H1 (cell line): ENCODE measurements around the gene SELENOO. TPM values are rescaled to one million over a fixed set of nuclear protein-coding genes. Genes with fewer than 3 reads are reported as not detected.
A peak's percentile ranks its signal among the peaks of the same experiment; 100 is the strongest.

Source experiments
- CTCF ChIA-PET: fragments of 300-600 bp; sonication (Branson Sonifier 250); formaldehyde crosslinking; loops from one replicate; lab custom pipeline; 2021; ENCODE audit not compliant: partially characterized antibody; lab: Charles Lee
- POLR2A ChIA-PET: fragments of 300-600 bp; sonication (Branson Sonifier 250); formaldehyde crosslinking; loops from one replicate; lab custom pipeline; 2021; ENCODE audit warnings: inconsistent platforms; ENCODE audit not compliant: partially characterized antibody; lab: Charles Lee
- DNase-seq, 2 experiments: peaks; one replicate each; pipeline versions ENCODE4 v3.0.0 to v3.0.0-alpha.2; 2010 to 2022; ENCODE audit warnings: low spot score in 2 of 2, low read depth in 1 of 2, mixed read lengths in 1 of 2
- FAIRE-seq: peaks from 2 replicates; lab custom pipeline; 2011; peaks lifted over from hg19 to GRCh38; lab: Jason Lieb, UNC
- H2AFZ ChIP-seq: 2 replicates; pipeline ENCODE4 v1.8.1; 2012; ENCODE audit warnings: low read length, inconsistent platforms
- H2AK5ac ChIP-seq: 2 replicates; pipeline ENCODE4 v1.6.1; 2013; ENCODE audit warnings: low read depth, low read length
- H2BK120ac ChIP-seq: replicated peaks from 2 replicates; pipeline ENCODE3; 2013; ENCODE audit warnings: low read depth, low read length, inconsistent platforms
- H2BK12ac ChIP-seq: 2 replicates; pipeline ENCODE4 v1.6.1; 2013; ENCODE audit warnings: low read depth, low read length
- H2BK15ac ChIP-seq: 2 replicates; pipeline ENCODE4 v1.6.1; 2013; ENCODE audit warnings: low read length
- H2BK20ac ChIP-seq: 2 replicates; pipeline ENCODE4 v1.6.1; 2013; ENCODE audit warnings: low read length
- H2BK5ac ChIP-seq: 2 replicates; pipeline ENCODE4 v1.6.1; 2013; ENCODE audit warnings: low read depth, low read length
- H3K14ac ChIP-seq: 2 replicates; pipeline ENCODE4 v1.6.1; 2013; ENCODE audit warnings: inconsistent platforms; ENCODE audit not compliant: insufficient read length
- H3K18ac ChIP-seq: 2 replicates; pipeline ENCODE4 v1.6.1; 2013; ENCODE audit warnings: low read length; ENCODE audit errors: extremely low read depth
- H3K23ac ChIP-seq: 2 replicates; pipeline ENCODE4 v1.6.1; 2013; ENCODE audit warnings: inconsistent platforms; ENCODE audit not compliant: insufficient read length
- H3K23me2 ChIP-seq: 2 replicates; pipeline ENCODE4 v1.6.1; 2013; ENCODE audit warnings: low read depth, low read length
- H3K27ac ChIP-seq: 2 replicates; pipeline ENCODE4 v1.6.1; 2011; ENCODE audit warnings: low read depth, low read length, inconsistent platforms
- H3K27me3 ChIP-seq, 4 experiments: replicated peaks in 1 of 4; 1 replicate in 1 of 4; 2 replicates in 3 of 4; pipeline versions ENCODE4 v1.6.1 to v1.8.1; 2011 to 2013; ENCODE audit warnings: low read length in 3 of 4, mild to moderate bottlenecking in 3 of 4, inconsistent platforms in 2 of 4, mixed read lengths in 2 of 4, moderate library complexity in 1 of 4; ENCODE audit not compliant: control insufficient read depth in 3 of 4, insufficient read depth in 3 of 4; ENCODE audit errors: extremely low read depth in 1 of 4
- H3K36me3 ChIP-seq, 4 experiments: 2 replicates each; pipeline versions ENCODE4 v1.6.1 to v1.8.1; 2011 to 2013; ENCODE audit warnings: mild to moderate bottlenecking in 4 of 4, low read length in 3 of 4, moderate library complexity in 2 of 4, control low read depth in 1 of 4, inconsistent platforms in 1 of 4; ENCODE audit not compliant: insufficient read depth in 4 of 4, control insufficient read depth in 2 of 4
- H3K4ac ChIP-seq: replicated peaks from 2 replicates; pipeline ENCODE3; 2013; ENCODE audit warnings: low read length, low read depth, mixed read lengths, inconsistent platforms; ENCODE audit not compliant: insufficient read length
- H3K4me1 ChIP-seq, 4 experiments: replicated peaks in 1 of 4; 1 replicate in 1 of 4; 2 replicates in 3 of 4; pipeline versions ENCODE4 v1.6.1 to v1.8.1; 2011 to 2013; ENCODE audit warnings: low read length in 3 of 4, inconsistent platforms in 2 of 4, mixed read lengths in 1 of 4; ENCODE audit not compliant: insufficient read depth in 4 of 4, control insufficient read depth in 3 of 4
- H3K4me2 ChIP-seq, 2 experiments: 2 replicates each; pipeline versions ENCODE4 v1.6.1 to v1.8.1; 2011 to 2013; ENCODE audit warnings: low read depth in 2 of 2, low read length in 2 of 2, control low read depth in 1 of 2, inconsistent platforms in 1 of 2, mild to moderate bottlenecking in 1 of 2; ENCODE audit not compliant: insufficient read depth in 1 of 2
- H3K4me3 ChIP-seq, 4 experiments: fragments of 200-600, 300-600 bp in 1 of 4; sonication (generic), shearing (Covaris generic), sonication (Bioruptor Twin) in 1 of 4; 2 replicates each; pipeline versions ENCODE4 v1.5.1 to v1.8.1; 2011 to 2016; ENCODE audit warnings: low read length in 4 of 4, low read depth in 3 of 4, control low read depth in 2 of 4, inconsistent platforms in 2 of 4, mild to moderate bottlenecking in 2 of 4, mixed read lengths in 1 of 4, moderate library complexity in 1 of 4; ENCODE audit not compliant: insufficient read depth in 2 of 4; ENCODE audit errors: extremely low read depth in 1 of 4
- H3K56ac ChIP-seq: replicated peaks from 2 replicates; pipeline ENCODE3; 2013; ENCODE audit warnings: low read depth, mild to moderate bottlenecking, mixed read lengths, low read length, inconsistent platforms; ENCODE audit not compliant: insufficient read length
- H3K79me1 ChIP-seq: 2 replicates; pipeline ENCODE4 v1.6.1; 2013; ENCODE audit warnings: low read depth, low read length, control low read depth
- H3K79me2 ChIP-seq, 2 experiments: 2 replicates each; pipeline versions ENCODE4 v1.6.1 to v1.8.1; 2012 to 2013; ENCODE audit warnings: low read length in 2 of 2, mild to moderate bottlenecking in 2 of 2, inconsistent platforms in 1 of 2; ENCODE audit not compliant: insufficient read depth in 2 of 2, control insufficient read depth in 1 of 2
- H3K9ac ChIP-seq, 4 experiments: replicated peaks in 1 of 4; 1 replicate in 1 of 4; 2 replicates in 3 of 4; pipeline versions ENCODE4 v1.6.1 to v1.8.1; 2011 to 2013; ENCODE audit warnings: low read depth in 3 of 4, low read length in 3 of 4, control low read depth in 2 of 4, mild to moderate bottlenecking in 2 of 4, moderate library complexity in 2 of 4, inconsistent platforms in 1 of 4; ENCODE audit errors: extremely low read depth in 1 of 4
- H3K9me3 ChIP-seq, 2 experiments: 2 replicates each; pipeline versions ENCODE4 v1.6.1 to v1.8.1; 2012 to 2013; ENCODE audit warnings: mild to moderate bottlenecking in 2 of 2, moderate library complexity in 2 of 2, control low read depth in 1 of 2, inconsistent platforms in 1 of 2, low read depth in 1 of 2, low read length in 1 of 2, mixed read lengths in 1 of 2; ENCODE audit not compliant: insufficient read depth in 2 of 2
- H4K20me1 ChIP-seq, 2 experiments: replicated peaks in 1 of 2; 2 replicates each; pipeline versions ENCODE3 to v1.8.1; 2011 to 2013; ENCODE audit warnings: inconsistent platforms in 2 of 2, low read length in 2 of 2, mild to moderate bottlenecking in 1 of 2; ENCODE audit not compliant: insufficient read depth in 2 of 2, control insufficient read depth in 1 of 2
- H4K5ac ChIP-seq: 2 replicates; pipeline ENCODE4 v1.6.1; 2013; ENCODE audit warnings: low read length, low read depth, mixed read lengths, inconsistent platforms; ENCODE audit not compliant: insufficient read length
- H4K8ac ChIP-seq: 2 replicates; pipeline ENCODE4 v1.8.0; 2013; ENCODE audit warnings: mild to moderate bottlenecking, moderate library complexity, low read length, inconsistent platforms; ENCODE audit not compliant: insufficient read depth; ENCODE audit errors: extremely low read depth
- H4K91ac ChIP-seq: replicated peaks from 2 replicates; pipeline ENCODE3; 2013; ENCODE audit warnings: low read length, mixed read lengths, inconsistent platforms; ENCODE audit not compliant: insufficient read length
- CTCF ChIP-seq, 3 experiments: IDR thresholded peaks; 1 replicate in 2 of 3; 2 replicates in 1 of 3; pipeline versions ENCODE4 v1.5.1 to v1.6.1; 2011; ENCODE audit warnings: low read length in 3 of 3, mild to moderate bottlenecking in 3 of 3, inconsistent platforms in 2 of 3, low read depth in 1 of 3, moderate library complexity in 1 of 3; ENCODE audit not compliant: insufficient read depth in 1 of 3; ENCODE audit errors: control extremely low read depth in 1 of 3
- JUN ChIP-seq: IDR thresholded peaks from 2 replicates; pipeline ENCODE4 v1.6.1; 2011; ENCODE audit warnings: low read depth, mild to moderate bottlenecking, improper control_type of control experiment, low read length
- MAX ChIP-seq: IDR thresholded peaks from 2 replicates; pipeline ENCODE4 v1.6.1; 2012; ENCODE audit warnings: inconsistent platforms
- RBBP5 ChIP-seq: IDR thresholded peaks from 2 replicates; pipeline ENCODE4 v1.7.1; 2012; ENCODE audit warnings: low read depth, mild to moderate bottlenecking, inconsistent platforms, low read length, moderate library complexity, borderline replicate concordance
- RXRA ChIP-seq: IDR thresholded peaks from 2 replicates; pipeline ENCODE4 v1.6.1; 2011; ENCODE audit warnings: low read depth, mild to moderate bottlenecking, low read length, moderate library complexity; ENCODE audit not compliant: insufficient read depth
- SAP30 ChIP-seq: fragments of 300-600 bp; sonication (generic); IDR thresholded peaks from 2 replicates; pipeline ENCODE4 v1.7.1; 2012; ENCODE audit warnings: low read length, moderate library complexity, mild to moderate bottlenecking, inconsistent platforms; ENCODE audit not compliant: insufficient read depth, insufficient replicate concordance
- SP4 ChIP-seq: IDR thresholded peaks from 2 replicates; pipeline ENCODE4 v1.6.1; 2012; ENCODE audit warnings: low read length, inconsistent platforms
- USF2 ChIP-seq: IDR thresholded peaks from 2 replicates; pipeline ENCODE4 v1.6.1; 2011; ENCODE audit warnings: low read length, improper control_type of control experiment
- ZNF274 ChIP-seq: IDR thresholded peaks from 2 replicates; pipeline ENCODE4 v1.7.0; 2012; ENCODE audit warnings: low read length, borderline replicate concordance; ENCODE audit errors: extremely low read depth
- WGBS, 2 experiments: shearing (Covaris generic) in 1 of 2; methylation state at CpG; one replicate each; pipeline versions ENCODE4 v1.1.6 to v1.1.7; 2013 to 2015; ENCODE audit warnings: low lambda C conversion rate in 2 of 2, mixed read lengths in 2 of 2, inconsistent platforms in 1 of 2, low coverage in 1 of 2, missing lambda C conversion rate in 1 of 2; ENCODE audit not compliant: insufficient replicate concordance in 2 of 2, insufficient coverage in 1 of 2, insufficient read length in 1 of 2; ENCODE audit errors: extremely low coverage in 1 of 2, missing lambda C conversion rate in 1 of 2; 5-methylcytosine and 5-hydroxymethylcytosine counted together
- polyA plus RNA-seq, 7 experiments: library from polyadenylated mRNA; depleted of rRNA in 3 of 7; stranded (reverse) in 5 of 7; unstranded in 2 of 7; fragments of >200 nt in 5 of 7; fragments of 200-250 nt in 2 of 7; gene quantifications; 1 replicate in 5 of 7; 2 replicates in 1 of 7; 4 replicates in 1 of 7; pipeline versions ENCODE4 v1.2.1 to v1.2.3, GENCODE V29; 2011 to 2013; ENCODE audit warnings: missing spikeins in 2 of 7, mixed read lengths in 2 of 7
- total RNA-seq: library from RNA; stranded (reverse); fragmentation: NEBNext Ultra II Directional; extraction: Animal tissue kit (Norgen Biotek cat#: 25700); gene quantifications from 2 replicates; pipeline ENCODE4 v1.2.1, GENCODE V29; 2021

SELENOO gene
- total and polyA plus RNA-seq, 2 of the 8 experiments (the other 6 are each of a cell fraction or from before 2014, with no cell fraction given) = 18.6 to 25.1 TPM

GRCh38 chr22:50206599-50206998 lies 5.8 kb downstream of the SELENOO start:
- Histone ChIP-seq H3K27ac (no peak overlapping the region), H4K5ac (no peak overlapping the region), H2AK5ac (no peak overlapping the region), H3K14ac (no peak overlapping the region), H2BK120ac (no peak overlapping the region), H3K23ac (no peak overlapping the region), H3K18ac (no peak overlapping the region), H3K9ac (no peak overlapping the region), H2BK12ac (no peak overlapping the region; the same call in 1 of the 2 replicates), H3K4me3 (no peak overlapping the region), H2BK5ac (no peak overlapping the region), H4K91ac (no peak overlapping the region), H3K79me1 (peaks cover 5% of the 10 kb centered on the region; the same call in 1 of the 2 replicates), H4K8ac (no peak overlapping the region; the same call in 1 of the 2 replicates), H3K27me3 (no peaks in the 10 kb centered on the region), H3K4me1 (peaks cover 0 to 6% (median 5%) of the 10 kb centered on the region in 4 experiments; a peak in 6 of 7 replicates), H2BK15ac (no peak overlapping the region), H3K4ac (no peak overlapping the region), H3K4me2 (no peak overlapping the region), H3K56ac (no peak overlapping the region), H3K23me2 (peaks cover 3% of the 10 kb centered on the region; the same call in 1 of the 2 replicates), H4K20me1 (peaks cover 6 to 33% of the 10 kb centered on the region in 2 experiments), H2AFZ (no peak overlapping the region), H3K9me3 (no peaks in the 10 kb centered on the region), H2BK20ac (no peak overlapping the region), H3K79me2 (peaks cover 0 to 12% of the 10 kb centered on the region in 2 experiments; a peak in 1 of 4 replicates), H3K36me3 (peaks cover 0 to 20% (median 14%) of the 10 kb centered on the region in 4 experiments; a peak in 7 of 8 replicates)
- DNase-seq (peak; percentile 49 to 76), FAIRE-seq (no peak)
- CTCF ChIA-PET = interaction anchor here (0.6 to 7.0 kb wide), 18 partner anchors 12 to 295 kb away, joined by 3 to 83 read pairs (median 4); partner anchors contain the start of gene TUBGCP6
- 77% methylated on average over 10 of the region's 10 CpGs; no CpG with 5 or more reads in 1 of the 2 experiments for WGBS, 2 experiments
- POLR2A ChIA-PET = interaction anchor here (0.6 to 3.0 kb wide), 5 partner anchors 9 to 304 kb away, joined by 3 to 10 read pairs (median 9); no protein-coding TSS in a partner anchor
- TF ChIP-seq SAP30 (no peak), RBBP5 (no peak), CTCF (IDR thresholded peaks at IDR 0.05; ENCODE audit: control extremely low read depth in 1 of 3, insufficient read depth in 1 of 3, low read depth in 1 of 3, low read length in 3 of 3) (peak; percentile 52 to 66 (median 60)), RXRA (no peak), SP4 (no peak), MAX (peak; percentile 73), JUN (no peak), ZNF274 (no peak), USF2 (no peak)
